NB4 (cell line): ENCODE results near the gene MEAF6.
"Not testable (repeated sequence)": the region's sequence is repeated elsewhere in the genome, so short reads cannot be mapped to it uniquely, and the experiment has no call there.

Source experiments
- DNase-seq: peaks from one replicate; pipeline ENCODE4 v3.0.0; 2010; ENCODE audit warnings: low read depth
- H3K4me3 ChIP-seq: one replicate; pipeline ENCODE4 v1.5.1; 2011; ENCODE audit warnings: mild to moderate bottlenecking, low read depth, low read length, moderate library complexity
- CTCF ChIP-seq: IDR thresholded peaks from one replicate; pipeline ENCODE4 v1.5.1; 2012; ENCODE audit warnings: low read depth, low read length
- MYC ChIP-seq: IDR thresholded peaks from 2 replicates; pipeline ENCODE4 v1.6.1; 2011; ENCODE audit warnings: low read depth, low read length
- POLR2A ChIP-seq: IDR thresholded peaks from 2 replicates; pipeline ENCODE4 v1.6.1; 2011; ENCODE audit warnings: mild to moderate bottlenecking; ENCODE audit not compliant: insufficient read length; ENCODE audit errors: extremely low read depth
- TF ChIP-seq, protein P1 (sequence below): IDR thresholded peaks from 2 replicates; pipeline ENCODE4 v1.6.1; 2011; ENCODE audit warnings: low read depth, low read length

The MEAF6 gene

DNA sequence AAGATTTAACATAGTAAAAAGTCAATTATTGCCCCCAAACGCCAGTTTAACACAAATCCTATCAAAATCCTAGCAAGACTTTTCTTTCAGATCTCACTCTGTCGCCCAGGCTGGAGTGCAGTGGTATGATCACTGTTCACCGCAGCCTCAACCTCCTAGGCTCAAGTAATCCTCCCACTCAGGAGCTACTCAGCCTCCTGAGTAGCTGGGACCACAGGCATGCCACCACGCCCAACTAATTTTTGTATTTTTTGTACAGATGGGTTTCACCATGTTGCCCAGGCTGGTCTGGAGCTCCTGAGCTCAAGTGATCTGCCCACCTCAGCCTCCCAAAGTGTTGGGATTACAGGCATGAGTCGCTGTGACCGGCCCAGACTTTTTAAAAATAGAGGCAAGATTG, 34.8 kb upstream of the MEAF6 start:
- no peak overlapping the region for H3K4me3 ChIP-seq
- no peak for DNase-seq
- no peak for TF ChIP-seq POLR2A
- TF ChIP-seq CTCF, result no peak
- TF ChIP-seq, protein P1, sequence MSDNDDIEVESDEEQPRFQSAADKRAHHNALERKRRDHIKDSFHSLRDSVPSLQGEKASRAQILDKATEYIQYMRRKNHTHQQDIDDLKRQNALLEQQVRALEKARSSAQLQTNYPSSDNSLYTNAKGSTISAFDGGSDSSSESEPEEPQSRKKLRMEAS, result no peak
- no peak for TF ChIP-seq MYC

DNA sequence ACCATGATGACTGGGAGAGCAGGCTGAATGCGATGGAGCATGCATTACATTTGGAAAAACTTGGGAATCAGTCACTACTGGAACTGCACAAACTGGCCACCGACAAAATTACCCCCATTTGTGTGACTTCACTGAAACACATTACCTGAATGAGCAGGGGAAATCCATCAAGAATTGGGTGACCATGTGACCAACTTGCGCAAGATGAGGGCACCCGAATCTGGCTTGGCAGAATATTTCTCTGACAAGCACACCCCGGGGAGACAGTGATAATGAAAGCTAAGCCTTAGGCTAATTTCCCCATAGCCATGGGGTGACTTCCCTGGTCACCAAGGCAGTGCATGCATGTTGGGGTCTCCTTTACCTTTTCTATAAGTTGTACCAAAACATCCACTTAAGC, 30.5 kb upstream of the MEAF6 start:
- TF ChIP-seq, protein P1, result no peak
- TF ChIP-seq MYC (no peak), CTCF (no peak), POLR2A (no peak)
- H3K4me3 ChIP-seq, result no peak overlapping the region
- DNase-seq, result peak; percentile 19

DNA sequence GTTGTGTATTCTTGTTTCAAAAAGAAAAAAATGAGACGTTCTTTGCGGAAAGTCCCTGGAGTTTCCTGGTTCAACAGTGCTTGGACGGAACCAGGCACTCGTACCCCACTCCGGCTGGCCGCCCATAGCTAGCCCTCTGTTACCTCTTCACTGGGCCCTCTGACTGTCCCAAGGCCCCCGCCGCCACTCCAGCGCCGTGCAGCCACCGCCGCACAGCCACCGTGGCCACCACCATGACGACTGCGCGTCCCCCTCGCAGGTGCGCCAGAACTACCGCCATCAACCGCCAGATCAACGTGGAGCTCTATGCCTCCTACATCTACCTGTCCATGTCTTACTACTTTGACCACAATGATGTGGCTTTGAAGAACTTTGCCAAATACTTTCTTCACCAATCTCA, 30.0 kb upstream of the MEAF6 start:
- no peak overlapping the region for H3K4me3 ChIP-seq
- TF ChIP-seq, protein P1, result no peak
- no peak for TF ChIP-seq POLR2A
- no peak for TF ChIP-seq CTCF
- TF ChIP-seq MYC, result no peak

GRCh38 chr1:37540036-37540785, 25.6 kb upstream of the MEAF6 start:
- TF ChIP-seq, protein P1, result no peak
- TF ChIP-seq MYC (no peak), CTCF (no peak), POLR2A (no peak)
- DNase-seq, result no peak
- H3K4me3 ChIP-seq, result no peak overlapping the region

More for the DNA sequence above, 30.0 kb upstream of the MEAF6 start:
- DNase-seq, result no peak

DNA sequence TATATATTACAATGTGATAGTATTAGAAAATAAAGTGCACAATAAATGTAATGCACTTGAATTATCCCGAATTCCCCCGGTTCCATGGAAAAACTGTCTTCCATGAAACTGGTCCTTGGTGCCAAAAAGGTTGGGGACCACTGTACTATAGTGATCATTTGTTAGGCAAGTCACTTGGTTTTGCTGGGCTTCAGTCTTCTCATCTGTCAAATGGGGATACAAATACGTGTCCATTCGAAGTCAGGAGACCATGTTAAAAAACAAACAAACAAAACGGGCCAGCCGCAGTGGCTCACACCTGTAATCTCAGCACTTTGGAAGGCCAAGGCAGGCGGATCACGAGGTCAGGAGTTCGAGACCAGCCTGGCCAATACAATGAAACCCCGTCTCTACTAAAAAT, 24.6 kb upstream of the MEAF6 start:
- DNase-seq, H3K4me3 ChIP-seq: not testable (repeated sequence)

GRCh38 chr1:37537378-37537777, 22.8 kb upstream of the MEAF6 start:
- no peak overlapping the region for H3K4me3 ChIP-seq
- DNase-seq, result no peak
- no peak for TF ChIP-seq MYC
- TF ChIP-seq, protein P1, result no peak
- TF ChIP-seq POLR2A, result no peak
- no peak for TF ChIP-seq CTCF
